HepG2 (cell line): Measurements from ENCODE around the gene COMP. TPM values are rescaled to one million over a fixed set of nuclear protein-coding genes. Genes with fewer than 3 reads are reported as not detected.

ENCODE experiments used
- CCDC6 ChIP-seq: sonication (generic); formaldehyde crosslinking; IDR thresholded peaks from 2 replicates; pipeline ENCODE4 v1.8.1; 2022; ENCODE audit warnings: mild to moderate bottlenecking, missing genetic modification reagents, moderate library complexity
- GATA4 ChIP-seq: sonication (generic); IDR thresholded peaks from 2 replicates; pipeline ENCODE4 v1.6.1; 2016; ENCODE audit warnings: antibody characterized with exemption, low read depth, borderline replicate concordance
- GTF2F1 ChIP-seq: fragments of 150-350 bp; IDR thresholded peaks from 2 replicates; pipeline ENCODE4 v1.6.1; 2014; ENCODE audit warnings: low read length
- HDAC1 ChIP-seq: sonication (generic); formaldehyde crosslinking; IDR thresholded peaks from 2 replicates; pipeline ENCODE4 v1.5.1; 2020; ENCODE audit warnings: mild to moderate bottlenecking, missing genetic modification reagents
- HNRNPLL ChIP-seq: fragments of 200-400 bp; formaldehyde crosslinking; IDR thresholded peaks from 2 replicates; pipeline ENCODE4 v1.6.1; 2017; ENCODE audit warnings: mild to moderate bottlenecking, low read depth, low read length; ENCODE audit not compliant: poor library complexity, severe bottlenecking
- NPAS2 ChIP-seq: sonication (generic); formaldehyde crosslinking; IDR thresholded peaks from 2 replicates; pipeline ENCODE4 v1.8.0; 2022; ENCODE audit warnings: mild to moderate bottlenecking, missing genetic modification reagents, borderline replicate concordance
- RFX3 ChIP-seq: IDR thresholded peaks from 2 replicates; pipeline ENCODE4 v1.6.1; 2016; ENCODE audit warnings: missing biosample characterization, missing genetic modification reagents
- RFX5 ChIP-seq: IDR thresholded peaks from 2 replicates; pipeline ENCODE4 v1.6.1; 2011; ENCODE audit warnings: low read depth, low read length, improper control_type of control experiment
- SOX6 ChIP-seq, 2 experiments: fragments of 450-650 bp in 1 of 2; sonication (generic) in 1 of 2; formaldehyde crosslinking in 1 of 2; IDR thresholded peaks; 2 replicates each; pipeline versions ENCODE4 v1.4.0 to v1.6.1; 2017 to 2020; ENCODE audit warnings: antibody characterized with exemption in 1 of 2, mild to moderate bottlenecking in 1 of 2, missing genetic modification reagents in 1 of 2
- ZIK1 ChIP-seq: sonication (generic); formaldehyde crosslinking; IDR thresholded peaks from 2 replicates; pipeline ENCODE4 v1.5.0; 2020; ENCODE audit warnings: mild to moderate bottlenecking, low read depth, missing genetic modification reagents, borderline replicate concordance
- ZNF12 ChIP-seq: sonication (generic); formaldehyde crosslinking; IDR thresholded peaks from 2 replicates; pipeline ENCODE4 v1.5.0; 2020; ENCODE audit warnings: missing genetic modification reagents
- ZNF33A ChIP-seq: sonication (generic); formaldehyde crosslinking; IDR thresholded peaks from 2 replicates; pipeline ENCODE4 v1.5.1; 2020; ENCODE audit warnings: missing genetic modification reagents, mild to moderate bottlenecking, moderate library complexity, borderline replicate concordance
- ZNF550 ChIP-seq: sonication (generic); formaldehyde crosslinking; IDR thresholded peaks from 2 replicates; pipeline ENCODE4 v1.4.0; 2020; ENCODE audit warnings: mild to moderate bottlenecking, missing genetic modification reagents, borderline replicate concordance
- ZNF605 ChIP-seq: sonication (generic); formaldehyde crosslinking; IDR thresholded peaks from 2 replicates; pipeline ENCODE4 v1.8.0; 2022; ENCODE audit warnings: mild to moderate bottlenecking, missing genetic modification reagents
- ZNF615 ChIP-seq: sonication (generic); formaldehyde crosslinking; IDR thresholded peaks from 2 replicates; pipeline ENCODE4 v1.5.0; 2020; ENCODE audit warnings: mild to moderate bottlenecking, missing genetic modification reagents, borderline replicate concordance
- polyA plus RNA-seq, 8 experiments: library from polyadenylated mRNA; depleted of rRNA in 3 of 8; stranded (reverse) in 7 of 8; unstranded in 1 of 8; fragments of >200 nt; fragmentation: Illumina TruSeq in 4 of 8; extraction: Trizol in 4 of 8; gene quantifications; 2 replicates each; pipeline versions ENCODE4 v1.2.1 to v1.2.3, GENCODE V29; 2011 to 2016; ENCODE audit warnings: low read depth in 4 of 8, missing spikeins in 1 of 8, mixed read lengths in 1 of 8; ENCODE audit not compliant: insufficient read depth in 1 of 8
- total RNA-seq, 5 experiments: library from RNA; depleted of rRNA; stranded (reverse); fragments of >200 nt; fragmentation: Illumina TruSeq; extraction: Trizol; gene quantifications; 2 replicates each; pipeline ENCODE4 v1.2.3, GENCODE V29; 2016; ENCODE audit warnings: low read depth in 1 of 5
- TF ChIP-seq, protein P1 (sequence below): sonication (generic); formaldehyde crosslinking; IDR thresholded peaks from 2 replicates; pipeline ENCODE4 v1.9.0; 2021; ENCODE audit warnings: missing genetic modification reagents, mild to moderate bottlenecking, borderline replicate concordance
- TF ChIP-seq, protein P2 (sequence below): conservative IDR thresholded peaks from 2 replicates; pipeline ENCODE4 v1.6.1; 2018; ENCODE audit warnings: missing genetic modification reagents
- TF ChIP-seq, protein P3 (sequence below): sonication (generic); formaldehyde crosslinking; IDR thresholded peaks from 2 replicates; pipeline ENCODE4 v1.4.0; 2020; ENCODE audit warnings: mild to moderate bottlenecking, low read depth, missing genetic modification reagents
- TF ChIP-seq, protein P4 (sequence below): sonication (generic); formaldehyde crosslinking; IDR thresholded peaks from 2 replicates; pipeline ENCODE4 v1.4.0; 2020; ENCODE audit warnings: low read depth, mild to moderate bottlenecking, missing genetic modification reagents
- TF ChIP-seq, protein P5 (sequence below): sonication (generic); formaldehyde crosslinking; IDR thresholded peaks from 2 replicates; pipeline ENCODE4 v1.4.0; 2020; ENCODE audit warnings: mild to moderate bottlenecking, missing genetic modification reagents

Gene COMP
- total and polyA plus RNA-seq, 2 of the 13 experiments (the other 11 are each of a cell fraction or from before 2014, with no cell fraction given): 0.04 to 0.13 TPM

DNA sequence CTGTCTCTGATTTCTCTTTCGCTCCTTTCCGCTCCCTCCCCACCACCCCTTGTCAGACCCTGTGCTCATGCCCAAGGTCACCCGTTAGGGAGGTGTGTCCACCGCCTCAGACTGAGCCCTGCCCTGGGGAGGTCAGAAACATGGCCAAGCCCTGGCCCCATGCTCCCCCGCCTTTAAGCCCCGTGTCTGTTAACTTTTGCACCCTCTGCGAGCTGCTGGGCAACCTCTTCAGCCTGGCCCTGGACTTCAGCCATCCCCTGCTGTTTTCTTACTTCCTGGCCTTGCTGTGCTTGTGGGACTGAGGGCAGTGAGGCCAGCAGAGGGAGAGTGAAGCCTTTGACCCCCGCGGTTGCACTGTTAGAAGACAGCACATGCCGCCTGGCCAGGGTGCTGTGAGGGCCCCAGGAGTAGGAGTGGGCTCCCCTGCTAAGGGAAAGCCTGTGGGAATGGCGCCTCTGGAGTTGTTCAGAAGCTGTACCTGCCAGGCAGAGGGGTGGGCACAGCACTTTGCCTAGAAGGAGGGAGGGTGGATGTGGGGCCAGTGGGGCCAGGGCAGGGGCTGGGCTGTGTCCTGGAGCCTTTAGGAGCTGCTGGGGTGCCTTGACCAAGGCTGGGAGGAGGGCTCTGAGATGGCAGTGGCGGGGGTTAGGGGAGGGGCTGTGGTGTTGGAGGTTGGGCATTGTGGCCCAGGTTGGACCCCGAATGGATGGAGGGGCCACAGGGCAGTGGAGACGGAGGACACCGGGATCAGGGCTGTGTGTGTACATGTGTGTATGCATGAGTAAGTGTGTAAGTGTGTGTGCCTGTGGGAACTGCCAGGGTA is 48.6 kb upstream of the COMP start (continued):
- TF ChIP-seq GTF2F1: no peak
- TF ChIP-seq NPAS2: no peak
- TF ChIP-seq, protein P1, sequence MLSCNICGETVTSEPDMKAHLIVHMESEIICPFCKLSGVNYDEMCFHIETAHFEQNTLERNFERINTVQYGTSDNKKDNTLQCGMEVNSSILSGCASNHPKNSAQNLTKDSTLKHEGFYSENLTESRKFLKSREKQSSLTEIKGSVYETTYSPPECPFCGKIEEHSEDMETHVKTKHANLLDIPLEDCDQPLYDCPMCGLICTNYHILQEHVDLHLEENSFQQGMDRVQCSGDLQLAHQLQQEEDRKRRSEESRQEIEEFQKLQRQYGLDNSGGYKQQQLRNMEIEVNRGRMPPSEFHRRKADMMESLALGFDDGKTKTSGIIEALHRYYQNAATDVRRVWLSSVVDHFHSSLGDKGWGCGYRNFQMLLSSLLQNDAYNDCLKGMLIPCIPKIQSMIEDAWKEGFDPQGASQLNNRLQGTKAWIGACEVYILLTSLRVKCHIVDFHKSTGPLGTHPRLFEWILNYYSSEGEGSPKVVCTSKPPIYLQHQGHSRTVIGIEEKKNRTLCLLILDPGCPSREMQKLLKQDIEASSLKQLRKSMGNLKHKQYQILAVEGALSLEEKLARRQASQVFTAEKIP (CRISPR knock-in tag): no peak
- TF ChIP-seq, protein P2, sequence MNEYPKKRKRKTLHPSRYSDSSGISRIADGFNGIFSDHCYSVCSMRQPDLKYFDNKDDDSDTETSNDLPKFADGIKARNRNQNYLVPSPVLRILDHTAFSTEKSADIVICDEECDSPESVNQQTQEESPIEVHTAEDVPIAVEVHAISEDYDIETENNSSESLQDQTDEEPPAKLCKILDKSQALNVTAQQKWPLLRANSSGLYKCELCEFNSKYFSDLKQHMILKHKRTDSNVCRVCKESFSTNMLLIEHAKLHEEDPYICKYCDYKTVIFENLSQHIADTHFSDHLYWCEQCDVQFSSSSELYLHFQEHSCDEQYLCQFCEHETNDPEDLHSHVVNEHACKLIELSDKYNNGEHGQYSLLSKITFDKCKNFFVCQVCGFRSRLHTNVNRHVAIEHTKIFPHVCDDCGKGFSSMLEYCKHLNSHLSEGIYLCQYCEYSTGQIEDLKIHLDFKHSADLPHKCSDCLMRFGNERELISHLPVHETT: 0 out of 2 replicates have a peak, but pooled peaks have one; percentile 42
- TF ChIP-seq RFX5: no peak
- peak; percentile 93 for TF ChIP-seq ZNF605
- TF ChIP-seq, protein P3, sequence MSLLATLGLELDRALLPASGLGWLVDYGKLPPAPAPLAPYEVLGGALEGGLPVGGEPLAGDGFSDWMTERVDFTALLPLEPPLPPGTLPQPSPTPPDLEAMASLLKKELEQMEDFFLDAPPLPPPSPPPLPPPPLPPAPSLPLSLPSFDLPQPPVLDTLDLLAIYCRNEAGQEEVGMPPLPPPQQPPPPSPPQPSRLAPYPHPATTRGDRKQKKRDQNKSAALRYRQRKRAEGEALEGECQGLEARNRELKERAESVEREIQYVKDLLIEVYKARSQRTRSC (CRISPR knock-in tag): no peak
- TF ChIP-seq RFX3 (CRISPR knock-in tag): no peak
- no peak for TF ChIP-seq ZIK1 (CRISPR knock-in tag)
- no peak for TF ChIP-seq ZNF33A
- TF ChIP-seq HDAC1: peak; percentile 98
- no peak for TF ChIP-seq ZNF615 (CRISPR knock-in tag)
- TF ChIP-seq CCDC6 (CRISPR knock-in tag): no peak
- TF ChIP-seq, protein P4, sequence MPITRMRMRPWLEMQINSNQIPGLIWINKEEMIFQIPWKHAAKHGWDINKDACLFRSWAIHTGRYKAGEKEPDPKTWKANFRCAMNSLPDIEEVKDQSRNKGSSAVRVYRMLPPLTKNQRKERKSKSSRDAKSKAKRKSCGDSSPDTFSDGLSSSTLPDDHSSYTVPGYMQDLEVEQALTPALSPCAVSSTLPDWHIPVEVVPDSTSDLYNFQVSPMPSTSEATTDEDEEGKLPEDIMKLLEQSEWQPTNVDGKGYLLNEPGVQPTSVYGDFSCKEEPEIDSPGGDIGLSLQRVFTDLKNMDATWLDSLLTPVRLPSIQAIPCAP (CRISPR knock-in tag): no peak
- no peak for TF ChIP-seq GATA4
- no peak for TF ChIP-seq SOX6 (IDR thresholded peaks at IDR 0.05)
- peak; percentile 87 for TF ChIP-seq SOX6 (CRISPR knock-in tag; IDR thresholded peaks at IDR 0.05)
- TF ChIP-seq ZNF12 (CRISPR knock-in tag): no peak
- peak; percentile 50; the same call in 1 of the 2 replicates for TF ChIP-seq ZNF550 (CRISPR knock-in tag)
- TF ChIP-seq, protein P5, sequence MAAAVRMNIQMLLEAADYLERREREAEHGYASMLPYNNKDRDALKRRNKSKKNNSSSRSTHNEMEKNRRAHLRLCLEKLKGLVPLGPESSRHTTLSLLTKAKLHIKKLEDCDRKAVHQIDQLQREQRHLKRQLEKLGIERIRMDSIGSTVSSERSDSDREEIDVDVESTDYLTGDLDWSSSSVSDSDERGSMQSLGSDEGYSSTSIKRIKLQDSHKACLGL: no peak
- peak; percentile 32 for TF ChIP-seq HNRNPLL
